ENCODE measurements around the gene ARFGAP2. TPM values are rescaled to one million over a fixed set of nuclear protein-coding genes. Genes with fewer than 3 reads are reported as not detected.

ARFGAP2 gene
- total RNA-seq, 1 donor from 2014 or later = 111 TPM

DNA sequence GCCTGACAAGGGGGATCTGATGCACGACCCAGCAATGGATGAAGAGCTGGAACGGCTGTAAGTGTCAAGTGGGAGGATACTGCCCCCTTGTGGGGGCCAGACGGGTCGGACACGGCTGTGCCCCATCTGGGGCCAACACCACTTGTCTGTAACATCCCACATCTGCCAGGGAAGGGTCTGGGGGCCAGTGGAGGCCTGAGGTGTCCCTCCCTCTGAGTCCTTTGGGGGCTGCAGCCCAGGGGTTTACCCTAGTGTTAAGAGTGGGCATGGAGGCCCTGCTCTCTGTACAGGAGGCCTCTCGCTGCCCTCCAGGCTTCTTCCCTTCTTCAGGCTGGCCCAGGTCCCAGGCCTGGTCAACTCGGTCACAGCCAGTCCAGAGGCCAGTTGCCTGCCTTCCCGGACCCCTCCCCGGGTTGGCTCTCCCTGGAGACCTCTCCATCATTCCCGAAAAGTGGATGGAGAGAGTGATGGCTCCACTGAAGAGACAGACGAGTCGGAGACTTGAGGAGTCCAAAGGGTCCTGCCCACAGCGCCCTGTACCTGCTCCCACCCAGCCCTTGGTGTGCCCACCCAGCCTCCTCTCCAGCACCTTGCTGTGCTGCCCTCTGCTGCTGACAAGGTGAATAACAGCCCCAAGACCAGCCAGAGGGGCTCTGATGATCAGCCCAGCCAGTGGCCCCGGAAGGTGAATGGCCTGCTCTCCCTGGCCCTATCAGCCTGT lies 15.4 kb downstream of the ARFGAP2 start:
- peak; percentile 25 for DNase-seq (ENCODE audit: low spot score)
- no peaks in the 10 kb centered on the region for H3K4me1 Mint-ChIP-seq (ENCODE audit: low read depth)
- H3K36me3 Mint-ChIP-seq (ENCODE audit: low read depth) = peaks cover 5% of the 10 kb centered on the region
- no peak overlapping the region for H3K27ac Mint-ChIP-seq
- no peaks in the 10 kb centered on the region for H3K27me3 Mint-ChIP-seq (ENCODE audit: insufficient read depth)
- H3K4me3 Mint-ChIP-seq = no peak overlapping the region
- intact Hi-C loops (cut with micrococcal nuclease) = loop anchor here (1.0 kb wide), 1 partner anchor 272 kb away; no protein-coding TSS in a partner anchor
- H3K9me3 Mint-ChIP-seq = no peaks in the 10 kb centered on the region

DNA sequence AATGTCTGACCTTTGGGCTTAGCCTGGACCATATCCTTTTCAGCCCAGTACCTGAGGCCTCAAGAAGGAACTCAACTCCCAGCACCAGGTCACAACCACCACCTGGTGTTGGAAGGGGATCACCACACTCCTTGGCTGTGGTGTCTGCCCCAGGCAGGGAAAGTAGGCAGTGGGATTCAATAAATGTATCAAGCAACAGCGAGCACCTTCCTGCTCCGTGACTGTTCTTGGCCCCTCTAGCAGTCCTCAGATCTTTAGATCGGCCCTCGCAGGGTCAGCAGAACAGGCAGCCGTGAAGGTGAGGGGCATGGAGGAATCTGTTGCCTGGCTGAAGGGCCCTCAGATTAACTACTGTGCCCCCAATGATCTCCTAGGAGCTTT lies 15.9 kb downstream of the ARFGAP2 start:
- H3K9me3 Mint-ChIP-seq = no peaks in the 10 kb centered on the region
- no peak overlapping the region for H3K27ac Mint-ChIP-seq
- H3K27me3 Mint-ChIP-seq (ENCODE audit: insufficient read depth) = no peaks in the 10 kb centered on the region
- no peak overlapping the region for H3K4me3 Mint-ChIP-seq
- no peaks in the 10 kb centered on the region for H3K4me1 Mint-ChIP-seq (ENCODE audit: low read depth)
- peaks cover 5% of the 10 kb centered on the region for H3K36me3 Mint-ChIP-seq (ENCODE audit: low read depth)
- DNase-seq (ENCODE audit: low spot score) = no peak
- intact Hi-C loops (cut with micrococcal nuclease) = loop anchor here (1.0 kb wide), 1 partner anchor 271 kb away; no protein-coding TSS in a partner anchor

DNA sequence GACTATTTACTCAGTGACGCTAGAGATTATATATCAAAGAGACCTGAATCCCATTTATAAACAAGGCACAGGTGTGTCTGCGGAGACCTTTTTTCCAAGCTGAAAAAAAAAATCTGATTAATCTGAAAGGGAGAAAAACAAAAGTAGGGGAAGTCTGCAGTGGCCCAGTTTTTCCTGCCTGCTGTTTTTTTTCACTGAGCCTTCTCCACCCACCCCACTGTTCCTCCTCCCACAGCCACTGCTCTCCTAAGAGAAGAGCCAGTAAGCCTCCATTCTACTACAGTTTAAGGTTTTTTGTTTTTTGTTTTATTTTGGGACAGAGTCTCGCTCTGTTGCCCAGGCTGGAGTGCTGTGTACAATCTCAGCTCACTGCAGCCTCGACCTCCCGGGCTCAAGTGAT lies 18.4 kb downstream of the ARFGAP2 start:
- no peak for DNase-seq (ENCODE audit: low spot score)
- peaks cover 4% of the 10 kb centered on the region for H3K36me3 Mint-ChIP-seq (ENCODE audit: low read depth)
- no peak overlapping the region for H3K4me3 Mint-ChIP-seq
- H3K27ac Mint-ChIP-seq = no peak overlapping the region
- H3K4me1 Mint-ChIP-seq (ENCODE audit: low read depth) = peaks cover 21% of the 10 kb centered on the region
- intact Hi-C loops (cut with micrococcal nuclease) = no loop called here
- H3K27me3 Mint-ChIP-seq (ENCODE audit: insufficient read depth) = no peaks in the 10 kb centered on the region
- no peaks in the 10 kb centered on the region for H3K9me3 Mint-ChIP-seq

GRCh38 chr11:47157805-47158204 lies 18.9 kb downstream of the ARFGAP2 start:
- peaks cover 4% of the 10 kb centered on the region for H3K36me3 Mint-ChIP-seq (ENCODE audit: low read depth)
- intact Hi-C loops (cut with micrococcal nuclease) = no loop called here
- DNase-seq (ENCODE audit: low spot score) = no peak
- H3K4me3 Mint-ChIP-seq = no peak overlapping the region
- H3K4me1 Mint-ChIP-seq (ENCODE audit: low read depth) = peaks cover 24% of the 10 kb centered on the region
- no peak overlapping the region for H3K27ac Mint-ChIP-seq
- H3K27me3 Mint-ChIP-seq (ENCODE audit: insufficient read depth) = no peaks in the 10 kb centered on the region
- H3K9me3 Mint-ChIP-seq = no peaks in the 10 kb centered on the region

DNA sequence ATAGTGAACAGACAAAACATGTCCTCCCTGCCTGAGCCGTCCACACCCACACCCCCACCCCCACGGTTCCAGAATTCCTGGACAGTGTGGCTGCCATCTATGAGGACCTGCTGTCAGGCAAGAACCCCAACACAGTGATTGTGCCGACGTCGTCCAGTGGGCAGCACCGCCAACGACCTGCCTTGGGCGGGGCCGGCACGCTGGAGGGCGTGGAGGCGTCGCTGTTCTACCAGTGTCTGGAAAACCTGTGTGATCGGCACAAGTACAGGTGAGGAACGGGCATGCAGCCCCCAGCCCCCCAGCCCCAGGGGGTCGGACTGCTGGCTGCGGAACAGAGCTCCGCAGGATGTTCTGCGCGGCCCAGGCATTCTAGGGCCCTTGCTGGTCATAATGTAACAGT lies 19.7 kb downstream of the ARFGAP2 start:
- H3K27me3 Mint-ChIP-seq (ENCODE audit: insufficient read depth) = no peaks in the 10 kb centered on the region
- peaks cover 4% of the 10 kb centered on the region for H3K36me3 Mint-ChIP-seq (ENCODE audit: low read depth)
- intact Hi-C loops (cut with micrococcal nuclease) = no loop called here
- peaks cover 24% of the 10 kb centered on the region for H3K4me1 Mint-ChIP-seq (ENCODE audit: low read depth)
- H3K27ac Mint-ChIP-seq = no peak overlapping the region
- DNase-seq (ENCODE audit: low spot score) = no peak
- H3K4me3 Mint-ChIP-seq = no peak overlapping the region
- H3K9me3 Mint-ChIP-seq = no peaks in the 10 kb centered on the region

- H3K27ac Mint-ChIP-seq = no peak overlapping the region
- no peaks in the 10 kb centered on the region for H3K9me3 Mint-ChIP-seq
- no peak for DNase-seq (ENCODE audit: low spot score)
- intact Hi-C loops (cut with micrococcal nuclease) = no loop called here
- H3K27me3 Mint-ChIP-seq (ENCODE audit: insufficient read depth) = no peaks in the 10 kb centered on the region
- peaks cover 4% of the 10 kb centered on the region for H3K36me3 Mint-ChIP-seq (ENCODE audit: low read depth)
- H3K4me3 Mint-ChIP-seq = no peak overlapping the region
- peaks cover 24% of the 10 kb centered on the region for H3K4me1 Mint-ChIP-seq (ENCODE audit: low read depth)
These were observed 20.3 kb downstream of the ARFGAP2 start for GRCh38 chr11:47156333-47156732.

DNA sequence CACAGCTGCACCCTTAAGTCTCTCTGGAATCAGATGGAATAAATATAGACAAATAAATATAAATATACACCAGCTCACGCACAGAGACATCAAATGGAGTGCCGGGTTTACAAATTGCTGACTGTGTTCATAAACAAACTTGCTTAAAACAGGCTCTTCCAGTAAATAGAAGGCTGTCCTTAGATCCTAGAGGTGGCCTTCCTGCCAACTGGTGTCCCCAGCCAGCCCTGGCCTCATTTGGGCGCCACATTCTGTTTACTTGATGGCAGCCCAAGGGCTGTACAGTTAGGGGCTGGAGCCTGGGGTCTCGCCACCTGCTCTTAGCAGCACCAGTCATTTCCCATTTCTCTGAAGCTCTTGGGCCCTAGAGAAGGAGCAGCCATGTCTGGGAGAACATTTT lies 20.8 kb downstream of the ARFGAP2 start:
- peaks cover 24% of the 10 kb centered on the region for H3K4me1 Mint-ChIP-seq (ENCODE audit: low read depth)
- H3K4me3 Mint-ChIP-seq = no peak overlapping the region
- peaks cover 4% of the 10 kb centered on the region for H3K36me3 Mint-ChIP-seq (ENCODE audit: low read depth)
- DNase-seq (ENCODE audit: low spot score) = no peak
- H3K27me3 Mint-ChIP-seq (ENCODE audit: insufficient read depth) = no peaks in the 10 kb centered on the region
- intact Hi-C loops (cut with micrococcal nuclease) = no loop called here
- no peaks in the 10 kb centered on the region for H3K9me3 Mint-ChIP-seq
- H3K27ac Mint-ChIP-seq = no peak overlapping the region

DNA sequence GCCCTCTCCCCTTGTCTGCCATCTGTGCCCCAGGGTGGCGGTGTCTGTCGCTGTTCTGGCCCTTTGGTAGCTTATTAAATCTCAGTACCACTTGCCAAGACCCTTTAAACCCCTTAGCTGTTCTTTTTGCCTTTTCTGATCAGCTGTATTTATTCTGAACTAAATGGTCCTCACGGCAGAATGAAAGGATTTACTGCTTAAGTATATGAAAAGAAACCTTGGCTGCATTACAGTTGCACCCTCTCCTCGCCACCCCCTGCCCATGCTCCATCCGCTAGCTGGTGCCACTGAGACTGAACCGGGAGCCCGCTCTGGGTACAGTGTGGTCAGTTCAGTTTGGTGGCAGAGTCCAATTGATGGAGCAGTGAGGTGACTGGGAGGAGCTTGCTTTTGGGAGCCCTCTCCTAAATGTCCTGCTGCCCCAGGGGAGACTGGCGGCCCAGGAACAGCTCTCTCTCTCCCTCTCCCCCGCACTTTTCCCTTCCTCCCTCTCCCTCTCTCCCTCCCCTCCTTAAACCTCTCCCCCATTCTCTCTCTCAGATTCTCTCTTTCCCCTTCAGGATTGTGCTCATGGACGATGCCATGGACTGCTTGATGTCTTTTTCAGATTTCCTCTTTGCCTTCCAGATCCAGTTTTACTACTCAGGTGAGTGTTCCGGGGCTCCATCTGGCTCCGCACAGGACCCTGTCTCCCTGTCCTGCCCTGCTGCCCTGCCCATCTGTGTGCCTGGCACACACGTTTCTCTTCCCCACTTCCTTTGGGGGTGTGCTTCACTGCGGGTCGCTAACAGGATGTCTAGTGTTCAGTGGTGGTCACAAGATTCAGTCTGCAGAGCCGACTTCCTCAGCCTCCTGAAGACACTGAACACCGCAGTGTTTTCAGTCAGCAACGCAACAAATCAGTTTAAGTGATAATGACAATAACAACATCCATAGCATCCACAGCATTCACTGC lies 21.8 kb downstream of the ARFGAP2 start:
- Mint-ChIP-seq H3K27ac (peak overlapping the region; percentile 46), H3K36me3 (ENCODE audit: low read depth) (peaks cover 4% of the 10 kb centered on the region), H3K4me3 (peak overlapping the region; percentile 20), H3K27me3 (ENCODE audit: insufficient read depth) (peaks cover 3% of the 10 kb centered on the region), H3K9me3 (no peaks in the 10 kb centered on the region), H3K4me1 (ENCODE audit: low read depth) (peaks cover 24% of the 10 kb centered on the region)
- intact Hi-C loops (cut with micrococcal nuclease) = no loop called here
- no peak for DNase-seq (ENCODE audit: low spot score)

- H3K4me3 Mint-ChIP-seq = no peak overlapping the region
These were observed 23.4 kb downstream of the ARFGAP2 start for GRCh38 chr11:47152953-47153950.

DNA sequence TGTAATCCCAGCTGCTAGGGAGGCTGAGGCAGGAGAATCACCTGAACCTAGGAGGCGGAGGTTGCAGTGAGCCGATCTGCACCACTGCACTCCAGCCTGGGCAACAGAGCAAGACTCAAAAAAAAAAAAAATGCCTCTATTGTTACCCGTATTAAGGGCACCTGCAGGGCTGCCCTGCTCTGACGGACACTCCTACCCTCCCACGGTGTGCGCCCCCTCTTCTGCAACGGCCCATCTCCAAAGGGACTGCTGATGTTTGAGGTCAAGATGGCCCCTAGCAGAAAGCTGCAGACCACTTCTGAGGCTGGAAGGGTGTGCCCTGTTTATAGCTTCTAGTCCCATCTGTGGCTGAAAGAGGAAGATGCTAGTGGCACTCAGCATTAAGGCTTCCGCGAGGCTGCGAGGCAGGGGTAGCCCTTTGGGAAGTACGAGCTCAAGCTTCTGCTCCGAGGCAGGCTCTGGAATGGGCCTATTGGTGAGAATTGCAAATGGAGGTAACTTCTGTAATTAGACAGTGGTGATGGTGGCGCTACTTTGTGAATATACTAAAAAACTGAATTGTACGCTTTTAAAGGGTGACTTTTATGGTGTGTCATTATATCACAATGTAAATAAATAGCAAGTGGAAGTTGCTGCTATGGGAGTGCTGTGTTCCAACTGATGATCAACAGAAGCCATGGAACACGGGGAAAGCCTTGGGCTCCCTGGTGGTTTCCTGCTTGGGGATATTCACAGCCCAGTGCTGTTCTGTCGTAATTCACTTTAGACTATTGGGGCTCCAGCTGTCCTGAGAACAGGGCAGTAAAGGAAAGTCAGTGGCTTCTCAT lies 24.3 kb downstream of the ARFGAP2 start:
- peaks cover 4% of the 10 kb centered on the region for H3K36me3 Mint-ChIP-seq (ENCODE audit: low read depth)
- H3K4me3 Mint-ChIP-seq = no peak overlapping the region
- intact Hi-C loops (cut with micrococcal nuclease) = no loop called here
- no peak for DNase-seq (ENCODE audit: low spot score)
- no peaks in the 10 kb centered on the region for H3K9me3 Mint-ChIP-seq
- peaks cover 24% of the 10 kb centered on the region for H3K4me1 Mint-ChIP-seq (ENCODE audit: low read depth)
- peaks cover 3% of the 10 kb centered on the region for H3K27me3 Mint-ChIP-seq (ENCODE audit: insufficient read depth)
- H3K27ac Mint-ChIP-seq = no peak overlapping the region

More at GRCh38 chr11:47152953-47153950, 23.4 kb downstream of the ARFGAP2 start:
- intact Hi-C loops (cut with micrococcal nuclease) = loop anchor here (1.0 kb wide), 2 partner anchors 233 to 264 kb away; no protein-coding TSS in a partner anchor
- H3K27ac Mint-ChIP-seq = no peak overlapping the region
- H3K36me3 Mint-ChIP-seq (ENCODE audit: low read depth) = peaks cover 4% of the 10 kb centered on the region
- H3K9me3 Mint-ChIP-seq = no peaks in the 10 kb centered on the region
- H3K27me3 Mint-ChIP-seq (ENCODE audit: insufficient read depth) = peaks cover 3% of the 10 kb centered on the region
- DNase-seq (ENCODE audit: low spot score) = peak; percentile 32
- peaks cover 24% of the 10 kb centered on the region for H3K4me1 Mint-ChIP-seq (ENCODE audit: low read depth)

DNA sequence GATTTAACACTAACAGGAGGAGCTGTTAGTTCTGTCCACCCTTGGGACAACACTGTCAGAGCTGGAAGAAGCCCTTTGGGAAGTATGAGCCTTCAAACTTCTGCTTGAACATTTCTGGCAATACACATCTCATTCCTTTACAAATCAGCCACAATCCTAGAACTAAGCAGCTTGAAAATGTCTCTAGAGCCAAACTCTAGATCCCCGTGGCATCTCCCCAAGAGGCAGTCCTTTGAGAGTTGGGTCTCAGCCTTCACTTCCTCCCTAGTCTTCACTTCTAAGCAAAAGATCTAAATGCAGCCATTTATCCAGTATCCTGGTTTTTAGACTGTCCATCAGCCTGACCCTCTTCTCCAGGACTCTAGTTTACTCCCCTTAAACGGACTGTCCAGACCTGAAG lies 26.9 kb downstream of the ARFGAP2 start:
- Mint-ChIP-seq H3K9me3 (no peaks in the 10 kb centered on the region), H3K36me3 (ENCODE audit: low read depth) (no peaks in the 10 kb centered on the region), H3K4me3 (no peak overlapping the region), H3K27ac (no peak overlapping the region), H3K27me3 (ENCODE audit: insufficient read depth) (peaks cover 3% of the 10 kb centered on the region), H3K4me1 (ENCODE audit: low read depth) (peaks cover 15% of the 10 kb centered on the region)
- intact Hi-C loops (cut with micrococcal nuclease) = no loop called here
- DNase-seq (ENCODE audit: low spot score) = no peak
